Mesenchymal stem cell (in vitro differentiated cells and primary cell): ENCODE data around the gene NAV2.

Source experiments
- DNase-seq: peaks from one replicate; pipeline ENCODE4 v3.0.0-alpha.2; 2013
- H2AFZ ChIP-seq: one replicate; pipeline ENCODE4 v1.6.1; 2013; ENCODE audit warnings: low read depth, mild to moderate bottlenecking, control low read depth, inconsistent platforms, low read length, moderate library complexity
- H2AK5ac ChIP-seq: 2 replicates; pipeline ENCODE4 v1.6.1; 2013; ENCODE audit warnings: low read length, moderate library complexity, mild to moderate bottlenecking, inconsistent platforms; ENCODE audit not compliant: severe bottlenecking
- H2BK120ac ChIP-seq: one replicate; pipeline ENCODE4 v1.6.1; 2013; ENCODE audit warnings: low read depth, mild to moderate bottlenecking, inconsistent platforms, low read length, moderate library complexity
- H2BK12ac ChIP-seq, 2 experiments: one replicate each; pipeline ENCODE4 v1.6.1; 2013; ENCODE audit warnings: inconsistent platforms in 2 of 2, low read length in 2 of 2, mild to moderate bottlenecking in 2 of 2, moderate library complexity in 2 of 2, control low read depth in 1 of 2
- H2BK15ac ChIP-seq: one replicate; pipeline ENCODE4 v1.6.1; 2013; ENCODE audit warnings: mild to moderate bottlenecking, low read depth, inconsistent platforms; ENCODE audit not compliant: poor library complexity, severe bottlenecking
- H2BK5ac ChIP-seq: 2 replicates; pipeline ENCODE4 v1.6.1; 2013; ENCODE audit warnings: low read depth, mild to moderate bottlenecking, low read length, control low read depth, inconsistent platforms; ENCODE audit not compliant: poor library complexity, severe bottlenecking
- H3K14ac ChIP-seq, 2 experiments: one replicate each; pipeline ENCODE4 v1.6.1; 2013; ENCODE audit warnings: inconsistent platforms in 2 of 2, low read length in 2 of 2, control low read depth in 1 of 2, mild to moderate bottlenecking in 1 of 2, moderate library complexity in 1 of 2
- H3K18ac ChIP-seq, 2 experiments: one replicate each; pipeline ENCODE4 v1.6.1; 2013; ENCODE audit warnings: inconsistent platforms in 2 of 2, low read length in 2 of 2, control low read depth in 1 of 2, low read depth in 1 of 2, mild to moderate bottlenecking in 1 of 2
- H3K23ac ChIP-seq, 2 experiments: one replicate each; pipeline ENCODE4 v1.6.1; 2013; ENCODE audit warnings: inconsistent platforms in 2 of 2, low read length in 2 of 2, mild to moderate bottlenecking in 2 of 2, moderate library complexity in 2 of 2, control low read depth in 1 of 2
- H3K27ac ChIP-seq: 2 replicates; pipeline ENCODE4 v1.5.1; 2013; ENCODE audit warnings: mild to moderate bottlenecking, moderate library complexity, low read length, control low read depth, inconsistent platforms; ENCODE audit not compliant: poor library complexity, severe bottlenecking
- H3K27me3 ChIP-seq, 2 experiments: 2 replicates each; pipeline versions ENCODE4 v1.6.1 to v1.7.0; 2013; ENCODE audit warnings: low read length in 2 of 2, mild to moderate bottlenecking in 2 of 2, moderate library complexity in 2 of 2, control low read depth in 1 of 2, inconsistent platforms in 1 of 2; ENCODE audit not compliant: control insufficient read depth in 1 of 2, insufficient read depth in 1 of 2
- H3K36me3 ChIP-seq, 2 experiments: 2 replicates each; pipeline versions ENCODE4 v1.6.1 to v1.7.0; 2013; ENCODE audit warnings: low read length in 2 of 2, control low read depth in 1 of 2, inconsistent platforms in 1 of 2, low read depth in 1 of 2, mild to moderate bottlenecking in 1 of 2; ENCODE audit not compliant: insufficient read depth in 2 of 2, control insufficient read depth in 1 of 2
- H3K4ac ChIP-seq, 2 experiments: one replicate each; pipeline ENCODE4 v1.6.1; 2013; ENCODE audit warnings: inconsistent platforms in 2 of 2, low read length in 2 of 2, mild to moderate bottlenecking in 2 of 2, moderate library complexity in 2 of 2, control low read depth in 1 of 2, low read depth in 1 of 2
- H3K4me1 ChIP-seq: 2 replicates; pipeline ENCODE4 v1.6.1; 2013; ENCODE audit warnings: low read depth, low read length, control low read depth; ENCODE audit not compliant: control insufficient read depth, insufficient read depth
- H3K4me2 ChIP-seq: 2 replicates; pipeline ENCODE4 v1.6.1; 2013; ENCODE audit warnings: low read length, mild to moderate bottlenecking, inconsistent platforms; ENCODE audit not compliant: poor library complexity, severe bottlenecking
- H3K4me3 ChIP-seq, 2 experiments: 2 replicates each; pipeline versions ENCODE4 v1.5.1 to v1.7.0; 2013; ENCODE audit warnings: low read length in 2 of 2, mild to moderate bottlenecking in 2 of 2, control low read depth in 1 of 2, low read depth in 1 of 2; ENCODE audit not compliant: insufficient read depth in 1 of 2
- H3K79me1 ChIP-seq: replicated peaks from 2 replicates; pipeline ENCODE4 v1.6.1; 2013; ENCODE audit warnings: mild to moderate bottlenecking, control low read depth, low read length, inconsistent platforms; ENCODE audit not compliant: poor library complexity, severe bottlenecking
- H3K9ac ChIP-seq: 2 replicates; pipeline ENCODE4 v1.7.0; 2013; ENCODE audit warnings: mild to moderate bottlenecking, low read length, moderate library complexity
- H3K9me3 ChIP-seq: 2 replicates; pipeline ENCODE4 v1.7.0; 2013; ENCODE audit warnings: mild to moderate bottlenecking, low read length; ENCODE audit not compliant: control insufficient read depth
- H4K8ac ChIP-seq: one replicate; pipeline ENCODE4 v1.6.1; 2013; ENCODE audit warnings: inconsistent platforms, mild to moderate bottlenecking, low read length, moderate library complexity
- H4K91ac ChIP-seq: one replicate; pipeline ENCODE4 v1.6.1; 2013; ENCODE audit warnings: mild to moderate bottlenecking, low read length, inconsistent platforms
- WGBS: methylation state at CpG from one replicate; pipeline ENCODE4 v1.1.7; 2013; ENCODE audit warnings: mixed read lengths; 5-methylcytosine and 5-hydroxymethylcytosine counted together

NAV2 gene

GRCh38 chr11:20089367-20089766, 376.7 kb downstream of the NAV2 start:
- Histone ChIP-seq H3K4me1 (peaks cover 1% of the 10 kb centered on the region), H4K8ac (no peak overlapping the region), H2AFZ (no peak overlapping the region), H3K9ac (no peak overlapping the region), H3K4me2 (no peak overlapping the region), H3K36me3 (peaks cover 30 to 95% of the 10 kb centered on the region in 2 experiments), H2BK120ac (no peak overlapping the region), H2BK5ac (no peak overlapping the region), H2BK15ac (no peak overlapping the region), H3K4ac (no peak overlapping the region), H3K18ac (no peak overlapping the region), H3K4me3 (no peak overlapping the region), H3K23ac (no peak overlapping the region), H2BK12ac (no peak overlapping the region), H4K91ac (no peak overlapping the region), H3K79me1 (no peaks in the 10 kb centered on the region), H2AK5ac (no peak overlapping the region), H3K27ac (no peak overlapping the region), H3K14ac (no peak overlapping the region), H3K27me3 (no peaks in the 10 kb centered on the region), H3K9me3 (no peaks in the 10 kb centered on the region)
- WGBS, result 94% methylated on average over 1 of the region's 3 CpGs
- no peak for DNase-seq

DNA sequence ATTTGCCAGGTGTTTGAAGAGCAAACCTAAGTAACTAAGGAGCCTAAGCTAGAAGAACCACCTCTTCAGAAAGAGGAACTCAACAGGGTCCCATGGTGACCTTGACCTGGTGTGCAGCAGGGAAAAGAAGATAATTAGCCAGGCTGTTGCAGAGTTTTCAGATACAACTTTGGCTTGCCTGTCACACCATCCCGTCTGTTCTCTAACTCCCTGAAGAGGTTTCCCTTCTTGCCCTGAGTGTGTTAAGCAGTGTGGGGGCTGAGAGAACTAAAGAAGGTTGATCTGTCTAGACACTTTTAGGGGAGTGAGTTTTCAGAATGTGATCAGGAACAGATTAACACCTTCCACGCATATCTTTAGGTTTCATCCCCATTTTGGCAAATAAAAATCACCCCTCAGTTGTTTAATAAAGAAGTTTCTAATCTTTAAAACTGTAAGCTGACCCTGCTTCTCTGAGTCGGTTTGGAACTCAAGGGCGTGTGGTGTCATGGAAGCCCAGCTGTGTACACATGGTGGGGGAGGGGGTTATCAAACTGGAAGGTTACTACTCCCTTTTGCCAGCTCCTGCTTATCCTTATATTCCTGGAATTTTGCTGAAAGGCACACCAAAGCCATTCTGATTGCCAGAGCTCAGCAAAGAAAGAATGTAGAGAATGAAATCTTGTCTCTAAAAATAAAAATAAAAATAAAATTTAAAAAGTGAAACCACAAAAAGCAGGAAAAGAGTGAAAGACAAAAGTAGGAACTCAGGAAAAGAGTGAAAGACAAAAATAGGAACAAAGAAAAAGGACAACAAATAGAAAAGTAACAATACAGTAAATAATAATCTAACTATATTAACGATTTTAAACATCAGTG, 377.4 kb downstream of the NAV2 start:
- Histone ChIP-seq H3K4ac (no peak overlapping the region), H3K18ac (no peak overlapping the region), H2BK5ac (no peak overlapping the region), H3K79me1 (no peaks in the 10 kb centered on the region), H4K8ac (no peak overlapping the region), H3K4me2 (no peak overlapping the region), H2AK5ac (no peak overlapping the region), H3K14ac (no peak overlapping the region), H2BK120ac (no peak overlapping the region), H2BK15ac (no peak overlapping the region), H2BK12ac (no peak overlapping the region), H3K27ac (no peak overlapping the region), H2AFZ (no peak overlapping the region), H3K9me3 (no peaks in the 10 kb centered on the region), H3K27me3 (no peaks in the 10 kb centered on the region), H3K4me3 (no peak overlapping the region), H3K9ac (no peak overlapping the region), H4K91ac (no peak overlapping the region), H3K23ac (no peak overlapping the region), H3K36me3 (peaks cover 30 to 95% of the 10 kb centered on the region in 2 experiments), H3K4me1 (peaks cover 1% of the 10 kb centered on the region)
- WGBS, result 56% methylated on average over 3 of the region's 5 CpGs
- DNase-seq, result no peak

DNA sequence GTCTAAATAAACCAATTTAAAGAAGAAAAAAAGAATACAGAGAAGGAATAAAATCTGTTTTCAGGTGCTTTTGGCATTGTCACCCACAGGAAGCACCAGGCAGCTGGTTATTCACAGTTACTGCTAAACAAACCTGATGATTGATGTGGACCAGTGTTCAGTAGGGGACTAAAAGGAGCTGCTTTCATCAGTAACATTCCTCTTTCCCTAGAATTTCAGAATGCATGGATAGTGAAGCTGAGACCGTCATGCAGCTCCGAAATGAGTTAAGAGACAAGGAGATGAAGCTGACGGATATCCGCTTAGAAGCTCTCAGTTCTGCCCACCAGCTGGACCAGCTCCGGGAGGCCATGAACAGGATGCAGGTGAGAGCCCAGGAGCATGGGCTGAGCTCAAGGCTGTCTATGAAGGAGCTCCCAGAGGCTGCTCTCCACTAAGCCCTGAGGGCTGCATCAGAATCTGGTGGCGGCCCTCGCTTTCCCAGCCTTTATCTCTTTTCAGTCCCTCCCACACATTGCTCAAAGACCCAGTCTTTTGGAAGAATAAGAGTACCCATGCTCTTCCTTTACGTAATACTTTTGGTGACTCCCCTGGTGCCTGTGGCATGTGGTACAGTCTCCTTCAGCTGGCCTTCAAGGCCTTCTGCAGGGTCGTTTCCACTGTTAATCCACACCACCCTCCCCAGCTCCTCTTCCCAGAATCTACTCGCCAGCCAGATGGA, 378.2 kb downstream of the NAV2 start:
- Histone ChIP-seq H3K23ac (no peak overlapping the region), H3K18ac (no peak overlapping the region), H2BK12ac (no peak overlapping the region), H3K4ac (no peak overlapping the region), H3K14ac (no peak overlapping the region), H3K36me3 (peaks cover 29 to 95% of the 10 kb centered on the region in 2 experiments), H2BK5ac (no peak overlapping the region), H3K27ac (no peak overlapping the region), H2AFZ (no peak overlapping the region), H2BK120ac (no peak overlapping the region), H4K91ac (no peak overlapping the region), H2BK15ac (no peak overlapping the region), H3K9ac (no peak overlapping the region), H3K9me3 (no peaks in the 10 kb centered on the region), H2AK5ac (no peak overlapping the region), H3K27me3 (no peaks in the 10 kb centered on the region), H3K79me1 (no peaks in the 10 kb centered on the region), H3K4me2 (no peak overlapping the region), H4K8ac (no peak overlapping the region), H3K4me1 (peaks cover 1% of the 10 kb centered on the region), H3K4me3 (no peak overlapping the region)
- DNase-seq, result no peak
- 85% methylated on average over 10 of the region's 10 CpGs for WGBS

- DNase-seq, result no peak
- H3K9ac ChIP-seq, result no peak overlapping the region
- H4K8ac ChIP-seq, result no peak overlapping the region
- H2AFZ ChIP-seq, result no peak overlapping the region
- no peak overlapping the region for H2BK15ac ChIP-seq
- H2BK5ac ChIP-seq, result no peak overlapping the region
- no peak overlapping the region for H3K23ac ChIP-seq
- WGBS, result 88% methylated on average over 3 of the region's 5 CpGs
- no peak overlapping the region for H2BK120ac ChIP-seq
- no peak overlapping the region for H3K14ac ChIP-seq
- H3K4me1 ChIP-seq, result peaks cover 3% of the 10 kb centered on the region
- no peak overlapping the region for H3K4me2 ChIP-seq
- no peak overlapping the region for H2BK12ac ChIP-seq
- peaks cover 21 to 90% of the 10 kb centered on the region in 2 experiments for H3K36me3 ChIP-seq
- H3K27me3 ChIP-seq, result no peaks in the 10 kb centered on the region
- H2AK5ac ChIP-seq, result no peak overlapping the region
- H3K9me3 ChIP-seq, result no peaks in the 10 kb centered on the region
- no peak overlapping the region for H3K4me3 ChIP-seq
- H3K27ac ChIP-seq, result no peak overlapping the region
- no peaks in the 10 kb centered on the region for H3K79me1 ChIP-seq
- H4K91ac ChIP-seq, result no peak overlapping the region
- no peak overlapping the region for H3K4ac ChIP-seq
- no peak overlapping the region for H3K18ac ChIP-seq
These were observed 381.1 kb downstream of the NAV2 start for GRCh38 chr11:20093775-20094174.
